HCT116 (cell line): ENCODE results near the gene TEX10. TPM values are rescaled to one million over a fixed set of nuclear protein-coding genes. Genes with fewer than 3 reads are reported as not detected.

Experiments
- ATAC-seq: fragments of 200-7000 bp; cut with Tn5 transposase; 2 replicates; pipeline ENCODE4 v1.9.1; 2020; ENCODE audit warnings: mild to moderate bottlenecking, moderate library complexity
- BruUV-seq: library from RNA; stranded (reverse); fragments of 400-500 nt; replicated peaks from 2 replicates; lab custom pipeline; 2021; lab: Mats Ljungman, UMichigan
- CTCF ChIA-PET: fragments of 300-600 bp; sonication (Branson Sonifier 250); formaldehyde crosslinking; loops from one replicate; lab custom pipeline; 2021; ENCODE audit warnings: antibody characterized with exemption; lab: Charles Lee
- POLR2A ChIA-PET: fragments of 300-600, 350-600 bp; sonication (Branson Sonifier 250); formaldehyde crosslinking; loops from one replicate; lab custom pipeline; 2021; ENCODE audit warnings: antibody characterized with exemption; lab: Charles Lee
- RAD21 ChIA-PET, 2 experiments: fragments of 300-600 bp; sonication (Branson Sonifier 250); formaldehyde crosslinking; loops; one replicate each; lab custom pipeline; 2023; ENCODE audit warnings: low total read pairs in 2 of 2; ENCODE audit not compliant: uncharacterized antibody in 2 of 2, unreplicated experiment in 2 of 2, low non-redundant PET in 1 of 2; lab: Charles Lee
- DNase-seq: peaks from one replicate; pipeline ENCODE4 v3.0.0-alpha.2; 2010; ENCODE audit warnings: low read depth, low spot score
- H2AFZ ChIP-seq: fragments of 200-600 bp; shearing (Covaris generic), sonication (generic); 2 replicates; pipeline ENCODE4 v1.6.1; 2017; ENCODE audit warnings: low read depth, mixed run types, mixed read lengths, antibody characterized with exemption, low read length; ENCODE audit not compliant: poor library complexity, severe bottlenecking
- H3K27ac ChIP-seq: 2 replicates; pipeline ENCODE4 v1.5.1; 2012; ENCODE audit warnings: low read depth, low read length
- H3K27me3 ChIP-seq: fragments of 200-600 bp; sonication (generic); 2 replicates; pipeline ENCODE4 v1.6.1; 2016; ENCODE audit warnings: mixed run types, low read length, mixed read lengths; ENCODE audit not compliant: insufficient read depth
- H3K36me3 ChIP-seq, 2 experiments: fragments of 200-500 bp in 1 of 2; fragments of 200-600 bp in 1 of 2; sonication (Bioruptor generic) in 1 of 2; sonication (generic) in 1 of 2; 2 replicates each; pipeline versions ENCODE4 v1.5.1 to v1.6.1; 2014 to 2016; ENCODE audit warnings: low read length in 2 of 2, inconsistent platforms in 1 of 2, mixed read lengths in 1 of 2, mixed run types in 1 of 2; ENCODE audit not compliant: insufficient read depth in 2 of 2, control insufficient read depth in 1 of 2
- H3K4me1 ChIP-seq, 2 experiments: fragments of 200-600 bp in 1 of 2; sonication (generic) in 1 of 2; 2 replicates each; pipeline versions ENCODE4 v1.5.1 to v1.6.1; 2012 to 2017; ENCODE audit warnings: low read length in 2 of 2, inconsistent platforms in 1 of 2, mild to moderate bottlenecking in 1 of 2, mixed read lengths in 1 of 2, mixed run types in 1 of 2, moderate library complexity in 1 of 2; ENCODE audit not compliant: insufficient read depth in 2 of 2, control insufficient read depth in 1 of 2
- H3K4me2 ChIP-seq: fragments of 200-600 bp; sonication (generic); 2 replicates; pipeline ENCODE4 v1.6.1; 2017; ENCODE audit warnings: mixed run types, low read length, mixed read lengths
- H3K4me3 ChIP-seq, 2 experiments: fragments of 200-600 bp in 1 of 2; sonication (generic) in 1 of 2; replicated peaks in 1 of 2; 2 replicates each; pipeline ENCODE4 v1.5.1; 2011 to 2016; ENCODE audit warnings: low read length in 2 of 2, control low read depth in 1 of 2, low read depth in 1 of 2, mild to moderate bottlenecking in 1 of 2, mixed read lengths in 1 of 2, mixed run types in 1 of 2
- H3K79me2 ChIP-seq: fragments of 200-600 bp; sonication (generic); 2 replicates; pipeline ENCODE4 v1.6.1; 2017; ENCODE audit warnings: mild to moderate bottlenecking, mixed run types, low read length, moderate library complexity, mixed read lengths; ENCODE audit not compliant: insufficient read depth
- H3K9ac ChIP-seq: fragments of 200-600 bp; sonication (generic); 2 replicates; pipeline ENCODE4 v1.6.1; 2016; ENCODE audit warnings: low read length, mixed read lengths
- H3K9me2 ChIP-seq: fragments of 200-600 bp; sonication (generic), shearing (Covaris generic); 2 replicates; pipeline ENCODE4 v1.6.1; 2017; ENCODE audit warnings: mixed run types, mild to moderate bottlenecking, moderate library complexity; ENCODE audit not compliant: insufficient read depth
- H3K9me3 ChIP-seq, 2 experiments: fragments of 200-500 bp in 1 of 2; fragments of 200-600 bp in 1 of 2; sonication (Bioruptor generic) in 1 of 2; sonication (generic) in 1 of 2; 2 replicates each; pipeline ENCODE4 v1.6.1; 2014 to 2017; ENCODE audit warnings: low read length in 2 of 2, mixed read lengths in 2 of 2, inconsistent platforms in 1 of 2, low read depth in 1 of 2, mild to moderate bottlenecking in 1 of 2, mixed run types in 1 of 2, moderate library complexity in 1 of 2; ENCODE audit not compliant: control insufficient read depth in 1 of 2, insufficient read depth in 1 of 2
- H4K20me1 ChIP-seq: fragments of 200-600 bp; sonication (generic), shearing (Covaris generic); 2 replicates; pipeline ENCODE4 v1.6.1; 2017; ENCODE audit warnings: mixed run types, mild to moderate bottlenecking, moderate library complexity; ENCODE audit not compliant: insufficient read depth
- CTCF ChIP-seq, 3 experiments: fragments of 200-600 bp in 1 of 3; sonication (generic) in 1 of 3; IDR thresholded peaks in 2 of 3; conservative IDR thresholded peaks in 1 of 3; 2 replicates each; pipeline ENCODE4 v1.5.1; 2012 to 2017; ENCODE audit warnings: low read depth in 2 of 3, low read length in 2 of 3, antibody characterized with exemption in 1 of 3, borderline replicate concordance in 1 of 3, control low read depth in 1 of 3, mild to moderate bottlenecking in 1 of 3, mixed read lengths in 1 of 3, mixed run types in 1 of 3, moderate library complexity in 1 of 3; ENCODE audit not compliant: insufficient read depth in 1 of 3
- EGR1 ChIP-seq: IDR thresholded peaks from 2 replicates; pipeline ENCODE4 v1.6.1; 2012; ENCODE audit warnings: low read depth
- ELF1 ChIP-seq: IDR thresholded peaks from 2 replicates; pipeline ENCODE4 v1.6.1; 2012; ENCODE audit warnings: low read depth, borderline replicate concordance
- EZH2 ChIP-seq: fragments of 200-600 bp; sonication (generic); IDR thresholded peaks from 2 replicates; pipeline ENCODE4 v1.6.1; 2017; ENCODE audit warnings: antibody characterized with exemption, mixed run types
- EZH2phosphoT487 ChIP-seq: fragments of 200-600 bp; IDR thresholded peaks from 2 replicates; pipeline ENCODE4 v1.6.1; 2018; ENCODE audit warnings: antibody characterized with exemption, borderline replicate concordance
- MAX ChIP-seq: IDR thresholded peaks from 2 replicates; pipeline ENCODE4 v1.6.1; 2012
- ZNF274 ChIP-seq: fragments of 200-500 bp; sonication (Bioruptor generic); IDR thresholded peaks from 2 replicates; pipeline ENCODE4 v1.6.1; 2014; ENCODE audit warnings: mild to moderate bottlenecking, low read depth, low read length, inconsistent platforms
- intact Hi-C: fragments of 100-400 bp; cut with micrococcal nuclease; formaldehyde crosslinking; loops from 2 replicates; pipeline ENCODE4 v1.10.0; 2022
- total RNA-seq: library from RNA; stranded (reverse); gene quantifications from one replicate; pipeline ENCODE4 v1.2.1, GENCODE V29; 2021; ENCODE audit not compliant: unreplicated experiment

The TEX10 gene
- total RNA-seq, 1 experiment from 2014 or later = 53.0 TPM

- TF ChIP-seq CTCF (IDR thresholded peaks at IDR 0.05 in 2 of 3, conservative IDR thresholded peaks at IDR 0.05 in 1 of 3; ENCODE audit: borderline replicate concordance in 1 of 3, insufficient read depth in 1 of 3, low read depth in 2 of 3, low read length in 2 of 3) = no peak
Observed at GRCh38 chr9:100397529-100398266, 45.0 kb upstream of the TEX10 start (continued).

GRCh38 chr9:100396769-100397168 is 44.0 kb upstream of the TEX10 start:
- POLR2A ChIA-PET = no interaction called here
- TF ChIP-seq ELF1 (no peak), MAX (no peak), EGR1 (no peak), ZNF274 (no peak), EZH2 (no peak), EZH2phosphoT487 (no peak)
- no TSS peak for BruUV-seq
- CTCF ChIA-PET = no interaction called here
- H3K9me3 ChIP-seq = no peaks in the 10 kb centered on the region
- no peaks in the 10 kb centered on the region for H3K79me2 ChIP-seq
- H3K9me2 ChIP-seq = no peaks in the 10 kb centered on the region
- ATAC-seq (no peak), DNase-seq (no peak)
- intact Hi-C loops = no loop called here
- RAD21 ChIA-PET = no interaction called here
- no peak overlapping the region for H3K9ac ChIP-seq
- H3K4me2 ChIP-seq = no peak overlapping the region
- H2AFZ ChIP-seq = no peak overlapping the region
- no peak overlapping the region for H3K27ac ChIP-seq
- no peaks in the 10 kb centered on the region for H4K20me1 ChIP-seq
- H3K4me1 ChIP-seq = no peaks in the 10 kb centered on the region
- no peaks in the 10 kb centered on the region for H3K36me3 ChIP-seq
- no peaks in the 10 kb centered on the region for H3K27me3 ChIP-seq
- no peak overlapping the region for H3K4me3 ChIP-seq
